Stimulated activated CD4-positive, alpha-beta T cell treated with anti-CD3 and anti-CD28 coated beads, Interleukin-1b, Interleukin-23, amount 100 ng/mL, for 4 hours (primary cell): ENCODE data around the gene STRIP2.
"Not testable (repeated sequence)": the region's sequence is repeated elsewhere in the genome, so short reads cannot be mapped to it uniquely, and the experiment has no call there.

ENCODE experiments used
- DNase-seq, 2 donors: peaks; one replicate each; pipeline ENCODE4 v3.0.0-alpha.2; 2020; ENCODE audit warnings: low read depth in 2 of 2

Gene STRIP2

DNA sequence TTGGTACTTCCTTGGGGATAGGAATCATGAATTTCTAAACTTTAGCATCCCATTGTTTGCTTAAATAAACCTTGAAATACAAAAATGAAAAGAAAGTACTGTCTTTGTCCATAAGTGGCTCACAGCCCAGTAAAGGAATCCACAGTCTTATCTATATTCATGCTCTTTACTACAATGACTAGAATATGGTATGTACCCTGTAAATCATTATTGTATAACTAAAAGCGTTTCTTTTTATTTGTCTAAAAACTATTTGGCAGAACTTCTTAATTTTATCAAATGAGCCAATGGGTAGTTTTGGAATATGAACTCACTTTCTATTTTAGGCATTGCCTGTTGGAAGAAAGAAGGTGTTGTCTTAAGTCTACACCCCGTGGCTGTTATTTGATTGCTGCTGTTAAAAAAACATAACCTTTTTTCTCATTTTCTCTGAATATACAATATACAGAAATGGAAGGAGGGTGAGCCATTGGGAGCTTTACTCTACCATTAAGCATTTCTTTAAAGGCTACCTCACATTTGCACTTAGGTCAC, 12.4 kb upstream of the STRIP2 start:
- no peak for DNase-seq

DNA sequence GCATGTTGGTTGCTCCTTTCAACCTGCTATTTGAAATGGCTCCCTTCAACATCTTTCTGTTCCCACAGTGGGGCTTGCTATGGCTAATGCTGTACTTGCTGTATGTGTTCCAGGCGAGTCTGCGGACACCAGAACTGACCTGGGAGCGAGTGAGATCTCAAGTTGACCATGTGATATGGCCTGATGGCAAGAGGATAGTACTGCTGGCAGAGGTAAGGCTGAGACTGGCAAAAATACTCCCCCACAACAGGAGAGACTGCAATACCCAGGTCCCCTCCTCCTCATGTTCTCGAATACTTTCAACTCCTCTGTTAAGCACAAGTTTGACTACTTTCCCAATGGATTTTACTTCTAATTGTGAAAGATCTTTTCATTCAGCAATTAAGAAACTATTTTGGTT, 11.5 kb upstream of the STRIP2 start:
- DNase-seq, result no peak

DNA sequence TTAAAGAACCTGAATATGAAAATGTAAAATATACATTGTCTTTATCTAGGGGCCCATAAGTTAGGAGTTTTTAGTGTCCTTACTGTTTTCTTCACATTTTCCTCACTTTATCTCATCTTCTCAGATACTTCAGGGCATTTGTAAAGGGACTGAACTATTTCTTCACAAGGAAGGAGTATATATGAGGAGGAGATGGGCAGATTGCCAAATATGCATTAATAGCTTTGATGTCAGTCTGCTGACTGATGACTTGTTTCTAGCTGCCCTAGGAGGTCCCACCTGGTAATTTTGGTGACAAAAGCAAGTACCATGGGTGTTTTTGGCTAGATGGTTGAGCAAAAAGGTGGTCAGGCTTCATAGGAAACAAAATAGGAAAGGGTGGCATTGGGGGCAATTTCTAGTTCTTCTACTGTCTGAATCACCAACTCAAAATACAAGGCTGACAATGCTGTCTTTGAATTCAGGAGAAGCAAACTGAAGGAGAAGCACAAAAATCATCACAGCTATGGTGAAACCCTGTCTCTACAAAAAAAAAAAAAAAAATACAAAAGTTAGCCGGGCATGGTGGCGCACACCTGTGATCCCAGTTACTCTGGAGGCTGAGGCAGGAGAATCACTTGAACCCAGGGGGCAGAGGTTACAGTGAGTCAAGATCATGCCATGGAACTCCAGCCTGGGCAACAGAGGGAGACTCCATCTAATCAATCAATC, 10.4 kb upstream of the STRIP2 start:
- no peak for DNase-seq

DNA sequence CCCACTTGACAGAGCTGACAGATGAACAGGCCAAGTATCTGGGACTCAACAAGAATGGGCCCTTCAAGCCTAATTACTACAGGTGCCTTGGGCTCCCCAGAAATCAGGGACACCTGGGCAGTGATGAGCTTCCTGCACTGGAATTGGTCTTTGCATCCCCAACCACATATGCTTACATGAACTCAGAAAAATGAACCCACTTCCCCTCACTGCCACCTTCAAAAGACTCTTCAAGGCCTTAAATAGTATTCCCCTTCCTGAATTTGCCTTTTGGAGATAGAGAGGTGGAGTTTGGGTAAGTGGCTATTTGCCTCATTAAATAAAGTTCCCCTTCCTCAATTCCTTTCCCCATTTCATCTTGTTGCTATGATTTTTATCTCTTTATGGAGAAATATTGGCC, 7.8 kb upstream of the STRIP2 start:
- DNase-seq, result no peak

- DNase-seq, result no peak
Measured at GRCh38 chr7:129427526-129428045, 6.6 kb upstream of the STRIP2 start.

DNA sequence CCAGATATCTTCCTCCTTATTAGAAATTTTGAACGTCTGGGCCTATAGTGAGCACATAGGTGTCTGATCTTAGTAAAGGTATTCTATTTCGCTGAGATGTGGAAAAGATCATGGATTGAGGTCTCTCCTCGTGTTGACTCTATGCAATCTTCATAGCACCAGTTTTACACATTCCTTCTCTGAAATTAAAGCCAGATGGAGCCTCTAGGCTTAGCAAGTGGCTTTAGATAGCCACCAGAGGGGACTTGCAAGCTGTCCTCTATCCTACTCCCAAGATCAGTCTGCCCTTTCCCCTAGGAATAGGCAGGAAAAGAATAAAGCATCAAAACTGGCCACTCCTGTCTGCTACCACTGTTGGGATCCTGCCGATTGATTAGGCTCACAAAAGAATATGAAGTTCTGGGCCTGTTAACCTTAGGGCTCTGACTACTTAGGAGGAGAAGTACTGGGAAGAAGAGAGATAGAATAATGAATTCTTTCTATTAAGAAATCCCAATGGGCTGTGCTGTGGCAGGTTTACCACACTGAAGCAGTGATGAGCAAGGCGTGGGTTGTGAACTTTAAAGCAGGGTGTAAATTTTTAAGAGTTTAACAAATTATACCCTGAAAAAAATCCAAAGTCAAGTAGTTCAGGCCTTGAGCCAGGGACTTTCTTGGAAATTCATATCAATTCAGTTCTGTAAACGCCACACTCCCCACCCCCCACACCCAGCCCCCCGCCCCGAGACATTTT, 2.2 kb upstream of the STRIP2 start:
- DNase-seq, result no peak

DNA sequence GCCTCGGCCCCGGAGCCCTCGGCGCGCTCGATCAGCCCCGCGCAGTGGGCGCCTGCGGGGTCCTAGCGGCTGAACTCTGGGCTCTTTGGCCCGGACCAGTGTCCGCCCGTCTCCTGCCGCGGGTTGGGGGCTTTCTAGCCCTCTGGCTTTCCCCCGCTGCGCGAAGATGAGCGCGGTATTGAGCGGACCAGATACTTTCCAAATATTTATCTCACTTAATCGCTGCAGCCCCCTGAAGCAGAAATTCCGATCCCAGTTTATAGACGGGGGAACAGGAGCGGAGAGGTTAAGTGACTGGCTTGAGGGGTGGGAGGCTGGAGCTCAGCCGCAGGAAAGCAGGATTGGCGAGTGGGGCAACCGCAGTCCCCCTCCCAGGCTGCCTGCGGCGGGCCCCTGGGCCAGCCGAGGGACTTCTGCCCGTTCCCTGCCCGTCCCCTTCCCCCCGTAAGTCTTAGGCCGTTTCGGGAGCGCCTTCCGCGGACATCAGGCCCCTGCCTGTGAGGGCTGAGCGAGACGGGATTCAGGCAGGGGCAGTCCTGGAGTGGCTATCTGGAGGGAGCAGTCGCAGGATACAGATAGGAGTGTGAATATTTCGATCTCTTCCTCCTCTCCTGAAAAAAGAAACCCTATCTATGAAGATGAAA, 565 bp downstream of the STRIP2 start:
- DNase-seq, result no peak

GRCh38 chr7:129435414-129435829, 1.2 kb downstream of the STRIP2 start:
- no peak for DNase-seq

DNA sequence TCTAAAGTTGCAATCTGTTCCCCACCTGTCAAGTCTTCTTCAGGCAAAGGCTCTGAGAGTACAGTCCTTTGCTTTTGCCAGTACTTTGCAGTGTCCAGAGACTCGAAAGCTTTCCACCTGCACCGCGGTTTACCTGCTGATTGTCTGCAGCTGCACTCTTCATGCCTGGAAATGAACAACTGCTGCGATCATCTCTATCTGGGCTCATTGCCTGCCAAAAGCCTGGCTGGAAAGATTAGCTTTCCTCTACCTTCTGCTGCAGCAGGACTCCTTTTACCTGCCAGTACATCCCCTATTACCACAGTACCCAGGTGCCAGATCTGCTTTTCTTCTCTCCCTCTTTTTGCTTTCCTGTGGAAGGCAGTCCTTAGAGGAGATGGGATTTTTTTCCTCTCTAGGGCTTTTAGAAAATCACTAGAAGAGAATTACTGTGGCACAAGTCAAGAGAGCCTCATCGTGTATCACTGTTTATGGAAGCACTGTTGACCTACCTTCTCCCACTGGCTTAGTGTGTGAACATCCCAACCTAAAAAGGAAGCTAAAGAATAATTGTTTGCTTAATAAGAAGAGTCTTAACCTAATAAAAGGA, 2.2 kb downstream of the STRIP2 start:
- no peak for DNase-seq

DNA sequence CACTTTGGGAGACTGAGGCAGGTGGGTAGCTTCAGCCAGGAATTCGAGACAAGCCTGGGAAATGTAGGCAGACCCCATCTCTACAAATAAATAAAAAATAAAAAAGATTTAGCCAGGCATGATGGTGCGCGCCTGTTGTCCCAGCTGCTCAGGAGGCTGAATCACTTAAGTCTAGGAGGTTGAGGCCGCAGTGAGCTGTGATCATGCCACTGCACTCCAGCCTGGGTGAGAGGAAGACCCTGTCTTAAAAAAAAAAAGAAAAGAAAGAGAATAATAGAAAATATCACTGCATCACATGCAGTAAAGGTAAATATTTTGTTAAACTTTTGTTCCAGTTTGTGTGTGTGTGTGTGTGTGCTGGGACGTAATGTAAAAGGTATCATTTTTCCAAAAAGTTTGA, 3.0 kb downstream of the STRIP2 start:
- no peak for DNase-seq

- DNase-seq, result no peak
Measured at GRCh38 chr7:129438281-129438838, 4.1 kb downstream of the STRIP2 start.

DNA sequence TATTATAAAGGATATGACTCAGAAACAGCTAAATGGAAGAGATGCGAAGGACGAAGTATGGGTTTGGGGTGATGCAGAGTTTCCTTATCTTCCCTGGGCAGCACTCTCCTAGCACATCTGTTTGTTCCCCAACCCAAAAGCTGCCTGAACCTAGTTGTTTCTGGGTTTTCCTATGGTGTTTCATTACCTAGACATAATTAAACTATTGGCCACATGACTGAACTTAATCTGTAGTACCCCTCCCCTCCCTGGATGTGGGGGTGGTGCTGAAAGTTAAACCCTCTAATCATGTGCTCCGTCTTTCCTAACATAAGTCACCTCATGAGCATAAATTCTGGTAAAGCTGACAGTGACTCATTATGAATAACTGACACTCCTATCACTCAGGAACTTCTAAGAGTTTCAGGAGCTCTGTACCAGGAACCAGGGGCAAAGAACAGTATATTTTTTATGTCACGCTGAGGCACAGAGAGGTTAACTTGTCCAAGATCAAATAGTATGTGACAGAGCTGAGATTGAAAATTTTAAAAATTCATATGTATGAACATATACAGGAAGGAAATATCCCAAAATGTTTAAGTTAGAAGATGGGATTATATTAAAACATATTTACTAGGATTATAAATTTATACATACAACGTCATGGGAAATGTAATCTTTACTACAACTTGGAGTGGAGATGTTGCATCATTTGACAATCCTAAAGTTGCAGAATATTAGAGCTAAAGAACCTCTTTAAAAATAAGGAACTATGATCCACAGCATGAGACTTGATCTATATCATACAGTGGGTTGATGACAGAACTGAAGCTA, 4.8 kb downstream of the STRIP2 start:
- peak; percentile 18 to 37 for DNase-seq

DNA sequence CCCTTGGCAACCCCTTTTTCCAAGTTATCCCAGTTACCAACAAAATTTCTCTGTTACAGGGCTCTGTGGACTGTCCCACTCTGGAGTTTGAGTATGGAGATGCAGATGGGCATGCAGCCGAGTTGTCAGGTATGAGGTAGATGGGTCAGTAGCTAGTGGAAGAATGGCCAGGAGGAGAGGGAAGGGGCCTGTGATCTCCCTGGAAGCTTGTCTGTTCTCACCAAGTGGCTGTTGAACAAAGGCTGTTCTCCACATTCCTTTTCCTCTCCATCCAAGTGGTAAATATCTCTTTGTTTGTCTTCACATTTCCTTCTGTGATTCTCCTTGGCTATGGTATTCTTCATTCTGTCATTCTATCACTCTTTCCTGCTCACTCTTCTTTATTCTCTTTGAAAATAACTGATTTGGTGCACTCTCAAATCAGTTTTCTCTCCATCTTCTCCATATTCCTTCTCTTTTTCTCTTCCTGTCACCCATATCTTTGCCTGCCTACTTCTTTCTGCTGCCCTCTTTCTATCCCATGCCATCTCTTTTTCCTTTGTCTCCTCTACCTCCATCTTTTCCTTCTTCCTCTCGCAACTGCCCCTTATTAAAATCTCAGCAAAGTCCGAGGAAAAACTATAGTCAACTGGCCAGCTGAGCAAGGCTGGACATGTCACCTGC, 5.9 kb downstream of the STRIP2 start:
- DNase-seq, result no peak

DNA sequence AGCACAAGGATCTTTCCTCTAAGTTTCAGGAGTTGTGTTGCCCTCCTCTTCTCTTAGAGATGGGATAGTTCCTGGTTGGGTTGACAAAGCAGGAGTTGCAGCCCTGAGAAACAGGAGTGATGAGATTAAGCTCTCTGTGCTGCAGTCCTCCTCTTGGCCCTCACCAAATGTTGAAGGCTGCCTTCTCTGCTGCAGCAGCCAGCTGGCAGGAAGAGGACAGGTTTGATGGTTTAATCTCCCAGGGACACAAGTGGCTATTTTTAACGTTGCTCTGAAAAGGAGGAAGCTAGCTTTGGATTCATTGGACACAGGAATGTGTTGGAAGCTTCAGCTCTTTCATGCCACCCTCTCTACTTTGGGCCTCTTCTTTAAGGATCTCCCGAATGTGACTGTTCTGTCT, 9.4 kb downstream of the STRIP2 start:
- DNase-seq, result no peak

DNA sequence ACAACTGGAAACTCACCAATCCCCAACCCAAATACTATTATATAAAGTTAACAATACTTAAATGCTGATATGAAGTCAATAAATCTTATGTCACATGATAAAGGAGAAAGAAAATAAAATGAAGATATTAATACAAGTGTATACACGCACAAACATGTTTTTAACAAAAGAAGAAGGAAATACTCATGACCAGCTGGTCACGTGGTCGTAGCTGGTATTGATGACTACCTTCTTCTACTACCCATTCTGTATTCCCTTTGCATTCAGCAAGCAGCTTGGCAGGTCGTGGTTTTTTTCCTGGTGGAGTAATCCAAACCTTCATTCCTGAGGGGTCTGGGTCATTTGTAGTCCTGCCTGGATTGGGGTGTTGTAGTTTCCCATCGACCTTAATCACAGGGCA, 10.5 kb downstream of the STRIP2 start:
- not testable (repeated sequence) for DNase-seq

GRCh38 chr7:129446925-129447324, 12.7 kb downstream of the STRIP2 start:
- DNase-seq, result not testable (repeated sequence)

- not testable (repeated sequence) for DNase-seq
Measured at GRCh38 chr7:129447445-129447844, 13.2 kb downstream of the STRIP2 start.

- DNase-seq, result not testable (repeated sequence)
Measured at GRCh38 chr7:129448608-129449007, 14.4 kb downstream of the STRIP2 start.

DNA sequence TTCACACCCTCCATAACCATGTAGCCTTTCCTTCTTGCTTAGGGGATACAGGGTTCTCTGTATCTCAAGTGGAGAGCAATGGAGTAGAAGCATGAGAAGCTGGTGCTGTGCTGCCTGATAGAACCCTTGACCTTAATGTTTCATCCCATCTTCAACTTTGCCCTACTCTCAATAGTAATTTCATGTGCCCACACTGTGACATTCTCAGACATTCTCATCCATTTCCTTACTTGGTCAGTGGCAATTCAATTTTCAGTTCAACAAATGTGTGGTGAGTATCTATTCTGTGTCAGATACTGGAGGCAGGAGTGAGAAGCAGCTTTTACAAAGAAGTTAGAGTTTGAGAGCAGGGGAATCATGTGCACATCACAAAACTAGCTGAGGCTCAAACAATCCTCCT, 16.1 kb downstream of the STRIP2 start:
- no peak for DNase-seq

- no peak for DNase-seq
Measured at GRCh38 chr7:129452589-129453231, 18.5 kb downstream of the STRIP2 start.
